HG03432 (cell line): ENCODE data around the gene NNMT.
"Not testable (repeated sequence)": the region's sequence is repeated elsewhere in the genome, so short reads cannot be mapped to it uniquely, and the experiment has no call there.

Source experiments
- ATAC-seq: cut with Tn5 transposase; IDR thresholded peaks from one replicate; pipeline ENCODE4 v1.9.1; 2021; ENCODE audit warnings: mild to moderate bottlenecking, moderate library complexity; ENCODE audit not compliant: unreplicated experiment

NNMT gene

GRCh38 chr11:114304969-114305368, 8.8 kb downstream of the NNMT start:
- ATAC-seq, result no peak

- ATAC-seq, result no peak
Measured at GRCh38 chr11:114307524-114308203, 11.5 kb downstream of the NNMT start.

- ATAC-seq, result no peak
Measured at GRCh38 chr11:114308689-114309089, 12.5 kb downstream of the NNMT start.

GRCh38 chr11:114309517-114309916, 13.3 kb downstream of the NNMT start:
- ATAC-seq, result no peak

- ATAC-seq, result no peak
Measured at GRCh38 chr11:114310095-114310494, 13.9 kb downstream of the NNMT start.

GRCh38 chr11:114311946-114312345, 15.7 kb downstream of the NNMT start:
- no peak for ATAC-seq

- no peak for ATAC-seq
Measured at GRCh38 chr11:114314096-114314495, 17.9 kb downstream of the NNMT start.

GRCh38 chr11:114315749-114316368, 19.7 kb downstream of the NNMT start:
- no peak for ATAC-seq

GRCh38 chr11:114316980-114317786, 21.0 kb downstream of the NNMT start:
- no peak for ATAC-seq

- ATAC-seq, result no peak
Measured at GRCh38 chr11:114317787-114318137, 21.6 kb downstream of the NNMT start.

- ATAC-seq, result no peak
Measured at GRCh38 chr11:114318361-114318760, 22.2 kb downstream of the NNMT start.

- ATAC-seq, result no peak
Measured at GRCh38 chr11:114319716-114320328, 23.6 kb downstream of the NNMT start.

GRCh38 chr11:114321621-114322257, 25.5 kb downstream of the NNMT start:
- ATAC-seq, result no peak

GRCh38 chr11:114322934-114323333, 26.7 kb downstream of the NNMT start:
- ATAC-seq, result no peak

GRCh38 chr11:114326151-114326550, 30.0 kb downstream of the NNMT start:
- no peak for ATAC-seq

- ATAC-seq, result no peak
Measured at GRCh38 chr11:114326776-114327175, 30.6 kb downstream of the NNMT start.

GRCh38 chr11:114330373-114330772, 34.2 kb downstream of the NNMT start:
- ATAC-seq, result no peak

GRCh38 chr11:114340311-114341131, 44.3 kb downstream of the NNMT start:
- ATAC-seq, result peak; percentile 63

GRCh38 chr11:114341667-114342066, 45.5 kb downstream of the NNMT start:
- not testable (repeated sequence) for ATAC-seq

GRCh38 chr11:114342476-114342875, 46.3 kb downstream of the NNMT start:
- no peak for ATAC-seq
